GM12874 (cell line): ENCODE measurements around the gene FAF1.

ENCODE experiments used
- CTCF ChIP-seq: IDR thresholded peaks from 2 replicates; pipeline ENCODE4 v1.5.1; 2011; ENCODE audit warnings: low read depth, mild to moderate bottlenecking, control low read depth, low read length, moderate library complexity; ENCODE audit not compliant: insufficient read depth

Gene FAF1

DNA sequence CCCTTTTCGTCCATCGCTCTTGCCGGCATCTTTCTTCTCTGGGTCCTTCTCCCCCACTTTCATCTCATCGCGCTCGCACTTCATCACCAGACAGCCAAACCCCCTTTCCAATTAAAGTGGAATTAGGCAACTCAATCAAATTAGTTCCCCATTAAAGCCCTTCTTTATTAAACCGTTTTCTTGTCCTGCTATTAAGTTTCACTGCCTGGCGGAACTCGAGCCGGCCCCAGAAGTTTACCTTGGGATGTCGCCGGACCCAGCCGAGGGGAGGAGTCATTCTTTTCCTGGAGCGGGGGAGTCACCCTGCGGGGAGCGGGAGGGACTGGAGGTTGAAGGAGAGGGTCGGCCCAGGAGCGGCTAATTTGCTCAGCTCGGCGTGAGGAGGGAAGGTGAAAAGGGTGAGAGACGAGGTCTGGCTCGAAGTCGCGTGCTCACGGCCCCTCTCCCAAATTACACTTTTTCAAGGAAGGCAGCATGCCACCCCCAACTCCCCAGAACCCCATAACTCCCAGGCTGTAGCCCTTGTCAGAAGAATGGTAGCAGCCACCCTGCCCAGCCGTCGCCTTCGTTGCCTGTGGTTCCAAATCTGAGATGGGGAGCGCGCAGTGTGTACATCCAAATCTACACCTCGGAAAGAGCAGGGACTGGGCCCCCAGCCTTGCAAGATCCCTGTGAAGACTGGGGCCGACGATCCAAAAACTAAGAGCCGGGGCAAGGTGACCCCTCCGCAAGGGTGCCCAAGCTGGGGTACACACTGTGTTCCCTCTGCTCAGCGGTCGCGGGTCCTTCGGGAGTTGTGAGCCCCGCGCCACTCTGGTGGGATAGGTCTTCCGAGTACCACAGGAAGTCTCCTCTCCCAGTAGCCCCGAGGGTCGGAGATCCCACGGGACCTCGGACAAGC, 543.3 kb downstream of the FAF1 start:
- no peak for TF ChIP-seq CTCF

DNA sequence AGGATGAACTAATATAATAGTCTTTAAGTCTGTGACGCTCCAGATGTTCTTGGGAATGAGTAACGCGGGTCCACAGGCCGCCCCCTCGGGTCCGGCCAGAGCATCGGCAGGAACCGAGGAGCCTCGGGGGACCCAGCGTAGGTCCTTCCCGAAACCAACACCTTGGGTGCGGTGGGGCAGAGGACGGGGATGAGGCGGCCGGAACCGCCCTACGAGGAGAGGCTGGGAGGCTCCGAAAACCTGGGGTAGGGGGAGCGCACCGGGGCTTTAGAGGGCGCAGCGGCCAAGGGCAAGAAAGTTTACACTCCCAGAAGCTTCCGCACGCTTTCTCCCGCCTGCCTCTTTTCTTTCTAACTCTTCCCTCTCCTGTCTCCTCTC, 543.9 kb downstream of the FAF1 start:
- TF ChIP-seq CTCF, result no peak

- no peak for TF ChIP-seq CTCF
Observed at GRCh38 chr1:50415235-50416149, 544.6 kb downstream of the FAF1 start.

DNA sequence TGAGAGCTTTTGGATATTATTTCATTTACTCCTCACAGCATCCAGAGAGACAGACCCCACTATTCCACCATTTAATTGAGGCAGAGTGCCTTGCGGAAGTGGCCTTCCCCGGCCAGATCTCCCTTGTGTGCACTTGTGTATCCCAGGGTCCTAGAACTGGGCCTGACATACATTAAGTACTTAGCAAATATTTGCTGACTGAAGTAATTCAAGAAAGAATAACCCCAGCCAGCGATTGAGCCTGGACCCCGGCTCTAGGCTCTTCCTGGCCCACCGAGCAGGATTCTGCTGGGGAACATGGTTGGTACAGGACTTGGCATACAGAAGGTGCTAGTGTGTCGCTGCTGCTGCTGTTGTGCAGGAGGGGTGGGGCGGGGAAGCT, 545.2 kb downstream of the FAF1 start:
- TF ChIP-seq CTCF, result no peak

GRCh38 chr1:50412813-50413476, 547.1 kb downstream of the FAF1 start:
- no peak for TF ChIP-seq CTCF

- no peak for TF ChIP-seq CTCF
Observed at GRCh38 chr1:50405814-50406213, 554.3 kb downstream of the FAF1 start.

- TF ChIP-seq CTCF, result no peak
Observed at GRCh38 chr1:50393522-50394120, 566.4 kb downstream of the FAF1 start.
